ENCODE results near the gene NLRP3.
"Not testable (repeated sequence)": the region's sequence is repeated elsewhere in the genome, so short reads cannot be mapped to it uniquely, and the experiment has no call there.

The NLRP3 gene

GRCh38 chr1:247415423-247416361, at the start of gene NLRP3:
Gene NLRP3 (plus strand): TSS chr1:247416173. CDS start chr1:247418801, 2,628 bp downstream.
- DNase-seq, result peak; percentile 27

- DNase-seq, result not testable (repeated sequence)
Measured at GRCh38 chr1:247366345-247366744, 49.6 kb upstream of the NLRP3 start.

GRCh38 chr1:247366926-247367645, 48.9 kb upstream of the NLRP3 start:
- peak; percentile 67 for DNase-seq

- DNase-seq, result peak; percentile 91
Measured at GRCh38 chr1:247367786-247368422, 48.1 kb upstream of the NLRP3 start.

GRCh38 chr1:247368490-247369145, 47.4 kb upstream of the NLRP3 start:
- DNase-seq, result no peak

GRCh38 chr1:247370786-247371732, 44.9 kb upstream of the NLRP3 start:
- no peak for DNase-seq

GRCh38 chr1:247371801-247372259, 44.1 kb upstream of the NLRP3 start:
- DNase-seq, result no peak

GRCh38 chr1:247373721-247374141, 42.2 kb upstream of the NLRP3 start:
- peak; percentile 74 for DNase-seq

- not testable (repeated sequence) for DNase-seq
Measured at GRCh38 chr1:247374651-247375334, 41.2 kb upstream of the NLRP3 start.

GRCh38 chr1:247375747-247376146, 40.2 kb upstream of the NLRP3 start:
- no peak for DNase-seq

- no peak for DNase-seq
Measured at GRCh38 chr1:247376659-247377058, 39.3 kb upstream of the NLRP3 start.

GRCh38 chr1:247377656-247378055, 38.3 kb upstream of the NLRP3 start:
- not testable (repeated sequence) for DNase-seq

GRCh38 chr1:247378334-247379073, 37.5 kb upstream of the NLRP3 start:
- DNase-seq, result no peak

GRCh38 chr1:247385283-247385682, 30.7 kb upstream of the NLRP3 start:
- DNase-seq, result no peak

GRCh38 chr1:247386217-247386616, 29.8 kb upstream of the NLRP3 start:
- DNase-seq, result no peak

- peak; percentile 42 for DNase-seq
Measured at GRCh38 chr1:247386687-247387086, 29.3 kb upstream of the NLRP3 start.

- DNase-seq, result no peak
Measured at GRCh38 chr1:247387096-247387495, 28.9 kb upstream of the NLRP3 start.

GRCh38 chr1:247387565-247387964, 28.4 kb upstream of the NLRP3 start:
- no peak for DNase-seq

- peak; percentile 96 for DNase-seq
Measured at GRCh38 chr1:247390116-247390791, 25.7 kb upstream of the NLRP3 start.
